Mucosa of descending colon (tissue), 3 donors: ENCODE measurements around the gene FAM25G. TPM values are rescaled to one million over a fixed set of nuclear protein-coding genes. Genes with fewer than 3 reads are reported as not detected.

ENCODE experiments used
- ATAC-seq: fragments of 200-7000 bp; cut with Tn5 transposase; one replicate; pipeline ENCODE4 v1.9.1; 2020; ENCODE audit warnings: mild to moderate bottlenecking, moderate library complexity
- DNase-seq, 3 donors: peaks; one replicate each; pipeline ENCODE4 v3.0.0-alpha.2; 2020
- H3K36me3 ChIP-seq: fragments of 200-600 bp; one replicate; pipeline ENCODE4 v1.8.0; 2021; ENCODE audit warnings: low read depth, mild to moderate bottlenecking
- H3K4me1 ChIP-seq: fragments of 200-600 bp; one replicate; pipeline ENCODE4 v1.8.0; 2021; ENCODE audit warnings: low read depth, mild to moderate bottlenecking
- H3K4me3 ChIP-seq: fragments of 200-600 bp; one replicate; pipeline ENCODE4 v1.8.0; 2021; ENCODE audit warnings: mild to moderate bottlenecking
- H3K9me3 ChIP-seq: fragments of 200-600 bp; one replicate; pipeline ENCODE4 v1.8.0; 2021; ENCODE audit warnings: mild to moderate bottlenecking
- CTCF ChIP-seq: fragments of 200-600 bp; IDR thresholded peaks from one replicate; pipeline ENCODE4 v1.8.0; 2022; ENCODE audit warnings: antibody characterized with exemption, mild to moderate bottlenecking
- intact Hi-C, 2 donors: fragments of 100-400 bp; cut with DNase I in 1 of 2; cut with micrococcal nuclease in 1 of 2; formaldehyde crosslinking; loops; one replicate each; pipeline versions ENCODE4 v1.11.0 to v1.11.1; 2022; cut with DNase I, micrococcal nuclease
- total RNA-seq, 3 donors: library from RNA; stranded (reverse); fragmentation: NEBNext Ultra II Directional in 2 of 3; extraction: Animal tissue kit (Norgen Biotek cat#: 25700) in 2 of 3; gene quantifications; one replicate each; pipeline versions ENCODE4 v1.2.1 to v1.2.4, GENCODE V29; 2021 to 2023
- donor health status: DM: no; HTN: no; CAD: no; lungs with moderate emphysema.
- donor health status: DM: no; HTN: no; CAD: no.
- donor health status: DM: no; HTN: yes; CAD: no.

FAM25G gene
- total RNA-seq, 3 donors from 2014 or later, result 4.3 TPM; not detected in 2

GRCh38 chr10:47451273-47451997 is 40.1 kb downstream of the FAM25G start:
- no peak for TF ChIP-seq CTCF
- no peaks in the 10 kb centered on the region for H3K36me3 ChIP-seq
- H3K4me3 ChIP-seq, result no peak overlapping the region
- peaks cover under 1% of the 10 kb centered on the region for H3K9me3 ChIP-seq
- intact Hi-C loops, result no loop called here
- no peak for ATAC-seq
- no peaks in the 10 kb centered on the region for H3K4me1 ChIP-seq
- DNase-seq, result no peak

- Histone ChIP-seq H3K9me3 (peaks cover 11% of the 10 kb centered on the region), H3K4me1 (no peaks in the 10 kb centered on the region), H3K4me3 (no peak overlapping the region), H3K36me3 (no peaks in the 10 kb centered on the region)
- no peak for ATAC-seq
- no peak for TF ChIP-seq CTCF
- intact Hi-C loops, result no loop called here
- no peak for DNase-seq
These were observed 41.1 kb downstream of the FAM25G start for GRCh38 chr10:47450442-47450841.

GRCh38 chr10:47449979-47450378 is 41.5 kb downstream of the FAM25G start:
- Histone ChIP-seq H3K4me3 (no peak overlapping the region), H3K4me1 (no peaks in the 10 kb centered on the region), H3K9me3 (peaks cover 15% of the 10 kb centered on the region), H3K36me3 (no peaks in the 10 kb centered on the region)
- intact Hi-C loops, result no loop called here
- ATAC-seq, result no peak
- DNase-seq, result no peak
- TF ChIP-seq CTCF, result no peak

GRCh38 chr10:47449102-47449978 is 42.2 kb downstream of the FAM25G start:
- no peak for ATAC-seq
- H3K4me1 ChIP-seq, result no peaks in the 10 kb centered on the region
- H3K4me3 ChIP-seq, result no peak overlapping the region
- H3K36me3 ChIP-seq, result no peaks in the 10 kb centered on the region
- peaks cover 20% of the 10 kb centered on the region for H3K9me3 ChIP-seq
- DNase-seq, result no peak
- TF ChIP-seq CTCF, result no peak
- intact Hi-C loops, result no loop called here

- ATAC-seq, result no peak
- H3K4me1 ChIP-seq, result no peaks in the 10 kb centered on the region
- no peak overlapping the region for H3K4me3 ChIP-seq
- no peak for TF ChIP-seq CTCF
- intact Hi-C loops, result no loop called here
- H3K36me3 ChIP-seq, result no peaks in the 10 kb centered on the region
- DNase-seq, result no peak
- H3K9me3 ChIP-seq, result peaks cover 20% of the 10 kb centered on the region
These were observed 43.8 kb downstream of the FAM25G start for GRCh38 chr10:47447705-47448104.
